MM.1S (cell line): ENCODE measurements around the gene NOS2.

Experiments
- DNase-seq: peaks from one replicate; pipeline ENCODE4 v3.0.0-alpha.2; 2015
- H2AFZ ChIP-seq: fragments of 300-600 bp; sonication (generic); 2 replicates; pipeline ENCODE4 v1.6.0; 2016; ENCODE audit warnings: antibody characterized with exemption, low read length
- H3F3A ChIP-seq: fragments of 300-600 bp; sonication (generic); 2 replicates; pipeline ENCODE4 v1.6.1; 2016; ENCODE audit warnings: mild to moderate bottlenecking, antibody characterized with exemption, low read length, moderate library complexity, mixed read lengths; ENCODE audit not compliant: insufficient read depth
- H3K27ac ChIP-seq: fragments of 300-600 bp; sonication (generic); 2 replicates; pipeline ENCODE4 v1.5.1; 2016; ENCODE audit warnings: mild to moderate bottlenecking, low read length
- H3K27me3 ChIP-seq: fragments of 300-600 bp; sonication (generic); replicated peaks from 2 replicates; pipeline ENCODE4 v1.6.0; 2016; ENCODE audit warnings: low read length; ENCODE audit not compliant: insufficient read depth
- H3K36me3 ChIP-seq: fragments of 300-600 bp; sonication (generic); replicated peaks from 2 replicates; pipeline ENCODE4 v1.6.1; 2016; ENCODE audit warnings: mild to moderate bottlenecking, low read length, mixed read lengths; ENCODE audit not compliant: insufficient read depth
- H3K4me1 ChIP-seq: fragments of 300-600 bp; sonication (generic); 2 replicates; pipeline ENCODE4 v1.6.1; 2016; ENCODE audit warnings: low read length, mixed read lengths
- H3K4me2 ChIP-seq: fragments of 300-600 bp; sonication (generic); 2 replicates; pipeline ENCODE4 v1.6.0; 2016; ENCODE audit warnings: low read depth, low read length
- H3K4me3 ChIP-seq: fragments of 300-600 bp; sonication (generic); 2 replicates; pipeline ENCODE4 v1.5.1; 2016; ENCODE audit warnings: low read length, mixed read lengths
- H3K79me2 ChIP-seq: fragments of 300-600 bp; sonication (generic); 2 replicates; pipeline ENCODE4 v1.6.1; 2016; ENCODE audit warnings: mixed run types, low read length, mixed read lengths
- H3K9ac ChIP-seq: fragments of 300-600 bp; sonication (generic); 2 replicates; pipeline ENCODE4 v1.6.1; 2016; ENCODE audit warnings: low read length, mixed read lengths
- H3K9me2 ChIP-seq: fragments of 300-600 bp; sonication (generic); replicated peaks from 2 replicates; pipeline ENCODE4 v1.6.1; 2016; ENCODE audit warnings: mild to moderate bottlenecking, low read length, mixed read lengths; ENCODE audit not compliant: insufficient read depth
- H3K9me3 ChIP-seq: fragments of 300-600 bp; sonication (generic); replicated peaks from 2 replicates; pipeline ENCODE4 v1.6.1; 2016; ENCODE audit warnings: mild to moderate bottlenecking, low read length, mixed read lengths; ENCODE audit not compliant: insufficient read depth
- H4K20me1 ChIP-seq: fragments of 300-600 bp; sonication (generic); 2 replicates; pipeline ENCODE4 v1.6.1; 2016; ENCODE audit warnings: mild to moderate bottlenecking, low read length, moderate library complexity, mixed read lengths; ENCODE audit not compliant: insufficient read depth
- EZH2 ChIP-seq: fragments of 300-600 bp; sonication (generic); optimal IDR thresholded peaks from 2 replicates; pipeline ENCODE3; 2017; ENCODE audit warnings: low read depth, mild to moderate bottlenecking, antibody characterized with exemption, low read length, mixed read lengths
- EZH2phosphoT487 ChIP-seq: fragments of 300-600 bp; sonication (generic); IDR thresholded peaks from 2 replicates; pipeline ENCODE4 v1.6.1; 2018; ENCODE audit warnings: antibody characterized with exemption, low read length
- TF ChIP-seq, protein P1 (sequence below): fragments of 300-600 bp; sonication (generic); IDR thresholded peaks from 2 replicates; pipeline ENCODE4 v1.5.1; 2016; ENCODE audit warnings: antibody characterized with exemption, low read length, mixed read lengths

The NOS2 gene

DNA sequence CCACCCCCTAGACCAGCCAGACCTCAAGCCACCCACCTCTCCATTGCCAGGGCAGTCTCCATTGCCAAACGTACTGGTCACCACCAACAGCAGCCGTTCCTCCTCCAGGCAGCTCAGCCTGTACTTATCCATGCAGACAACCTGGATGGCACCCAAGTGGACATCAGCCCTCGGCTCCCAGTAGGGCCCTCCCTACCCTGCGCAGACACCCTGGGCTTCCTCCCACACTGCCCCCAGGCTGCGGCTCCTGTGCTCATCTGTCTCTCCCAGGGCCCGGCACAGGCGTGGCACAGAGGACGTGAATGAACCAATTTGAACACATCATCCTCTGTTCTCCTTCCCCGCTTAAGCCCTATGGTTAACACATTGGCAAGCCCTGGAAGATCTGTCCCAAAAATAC is 29.5 kb downstream of the NOS2 start:
- Histone ChIP-seq H3K9me2 (no peaks in the 10 kb centered on the region), H3F3A (no peaks in the 10 kb centered on the region), H3K4me3 (no peak overlapping the region), H3K9ac (no peak overlapping the region), H3K79me2 (no peaks in the 10 kb centered on the region), H3K27me3 (peaks cover 53% of the 10 kb centered on the region), H2AFZ (no peak overlapping the region), H3K9me3 (no peaks in the 10 kb centered on the region), H3K4me2 (no peak overlapping the region), H3K27ac (no peak overlapping the region), H3K4me1 (no peaks in the 10 kb centered on the region), H4K20me1 (no peaks in the 10 kb centered on the region), H3K36me3 (no peaks in the 10 kb centered on the region)
- no peak for DNase-seq
- TF ChIP-seq EZH2phosphoT487 (no peak), EZH2 (no peak)
- TF ChIP-seq, protein P1, sequence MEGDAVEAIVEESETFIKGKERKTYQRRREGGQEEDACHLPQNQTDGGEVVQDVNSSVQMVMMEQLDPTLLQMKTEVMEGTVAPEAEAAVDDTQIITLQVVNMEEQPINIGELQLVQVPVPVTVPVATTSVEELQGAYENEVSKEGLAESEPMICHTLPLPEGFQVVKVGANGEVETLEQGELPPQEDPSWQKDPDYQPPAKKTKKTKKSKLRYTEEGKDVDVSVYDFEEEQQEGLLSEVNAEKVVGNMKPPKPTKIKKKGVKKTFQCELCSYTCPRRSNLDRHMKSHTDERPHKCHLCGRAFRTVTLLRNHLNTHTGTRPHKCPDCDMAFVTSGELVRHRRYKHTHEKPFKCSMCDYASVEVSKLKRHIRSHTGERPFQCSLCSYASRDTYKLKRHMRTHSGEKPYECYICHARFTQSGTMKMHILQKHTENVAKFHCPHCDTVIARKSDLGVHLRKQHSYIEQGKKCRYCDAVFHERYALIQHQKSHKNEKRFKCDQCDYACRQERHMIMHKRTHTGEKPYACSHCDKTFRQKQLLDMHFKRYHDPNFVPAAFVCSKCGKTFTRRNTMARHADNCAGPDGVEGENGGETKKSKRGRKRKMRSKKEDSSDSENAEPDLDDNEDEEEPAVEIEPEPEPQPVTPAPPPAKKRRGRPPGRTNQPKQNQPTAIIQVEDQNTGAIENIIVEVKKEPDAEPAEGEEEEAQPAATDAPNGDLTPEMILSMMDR = no peak

DNA sequence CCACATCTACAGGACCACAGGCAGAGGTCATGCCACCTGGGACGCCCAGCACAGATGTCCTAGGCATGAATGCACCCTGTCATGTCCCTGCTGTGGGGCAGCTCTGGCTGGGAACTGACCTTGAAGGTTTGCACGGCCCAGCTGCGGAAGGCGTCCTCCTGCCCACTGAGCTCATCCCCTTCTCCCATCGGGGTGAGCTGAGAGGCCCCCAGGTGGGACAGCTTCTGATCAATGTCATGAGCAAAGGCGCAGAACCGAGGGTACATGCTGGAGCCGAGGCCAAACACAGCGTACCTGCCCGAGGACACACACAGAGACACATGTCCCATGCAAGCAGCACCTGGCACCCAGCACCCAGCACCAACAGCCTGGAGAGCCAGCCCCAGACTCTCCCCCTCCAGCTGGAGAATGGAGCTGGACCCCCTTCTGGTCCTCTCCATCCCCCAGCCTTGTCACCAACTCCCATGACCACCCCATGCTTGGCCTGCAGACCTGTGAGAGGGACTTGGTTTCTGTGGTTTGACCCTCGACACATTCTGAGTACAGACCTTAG is 31.4 kb downstream of the NOS2 start:
- Histone ChIP-seq H3K27ac (no peak overlapping the region), H3K9me2 (no peaks in the 10 kb centered on the region), H3K4me3 (no peak overlapping the region), H3K27me3 (peaks cover 55% of the 10 kb centered on the region), H3K9me3 (no peaks in the 10 kb centered on the region), H2AFZ (no peak overlapping the region), H3K4me1 (no peaks in the 10 kb centered on the region), H3K79me2 (no peaks in the 10 kb centered on the region), H3K36me3 (no peaks in the 10 kb centered on the region), H3F3A (no peaks in the 10 kb centered on the region), H3K4me2 (no peak overlapping the region), H3K9ac (no peak overlapping the region), H4K20me1 (no peaks in the 10 kb centered on the region)
- no peak for TF ChIP-seq EZH2phosphoT487
- no peak for TF ChIP-seq EZH2
- TF ChIP-seq, protein P1 = no peak
- DNase-seq = no peak

GRCh38 chr17:27766438-27766837 is 33.9 kb downstream of the NOS2 start:
- H3K79me2 ChIP-seq = no peaks in the 10 kb centered on the region
- no peak overlapping the region for H3K4me3 ChIP-seq

More at GRCh38 chr17:27766438-27766837, 33.9 kb downstream of the NOS2 start:
- H3K4me1 ChIP-seq = no peaks in the 10 kb centered on the region
- H3F3A ChIP-seq = no peaks in the 10 kb centered on the region
- peaks cover 46% of the 10 kb centered on the region for H3K27me3 ChIP-seq
- H3K36me3 ChIP-seq = no peaks in the 10 kb centered on the region
- H3K9me2 ChIP-seq = no peaks in the 10 kb centered on the region
- H3K9me3 ChIP-seq = no peaks in the 10 kb centered on the region
- no peak overlapping the region for H3K4me2 ChIP-seq
- TF ChIP-seq, protein P1 = no peak
- TF ChIP-seq EZH2 (no peak), EZH2phosphoT487 (no peak)
- no peak overlapping the region for H3K9ac ChIP-seq
- no peak overlapping the region for H2AFZ ChIP-seq
- no peaks in the 10 kb centered on the region for H4K20me1 ChIP-seq
- no peak overlapping the region for H3K27ac ChIP-seq
- no peak for DNase-seq
